Tibial artery (tissue), 4 donors: Measurements from ENCODE around the gene MRPL38.

ENCODE experiments used
- DNase-seq, 2 donors: peaks; one replicate each; pipeline ENCODE4 v3.0.0-alpha.2; 2019
- H3K27ac ChIP-seq, 2 donors: fragments of 200-600 bp; sonication (generic) in 1 of 2; 1 replicate in 1 of 2; 2 replicates in 1 of 2; pipeline ENCODE4 v1.5.1; 2018 to 2019; ENCODE audit warnings: mild to moderate bottlenecking in 1 of 2
- H3K27me3 ChIP-seq, 2 donors: fragments of 200-600 bp; sonication (generic) in 1 of 2; one replicate each; pipeline versions ENCODE4 v1.5.1 to v1.6.0; 2016 to 2019
- H3K36me3 ChIP-seq, 3 donors: fragments of 200-600 bp; sonication (generic) in 2 of 3; one replicate each; pipeline ENCODE4 v1.5.1; 2016 to 2019; ENCODE audit warnings: mild to moderate bottlenecking in 2 of 3
- H3K4me1 ChIP-seq, 4 donors: fragments of 200-600 bp; sonication (generic) in 2 of 4; 1 replicate in 3 of 4; 2 replicates in 1 of 4; pipeline ENCODE4 v1.5.1; 2016 to 2019
- H3K4me3 ChIP-seq, 2 donors: fragments of 200-600 bp; sonication (generic) in 1 of 2; 1 replicate in 1 of 2; 2 replicates in 1 of 2; pipeline ENCODE4 v1.5.1; 2018 to 2019; ENCODE audit warnings: mild to moderate bottlenecking in 2 of 2
- H3K9me3 ChIP-seq, 3 donors: fragments of 200-600 bp; sonication (generic) in 1 of 3; one replicate each; pipeline ENCODE4 v1.5.1; 2016 to 2019
- CTCF ChIP-seq, 2 experiments: fragments of 200-600 bp in 1 of 2; fragments of 450-650 bp in 1 of 2; IDR thresholded peaks; one replicate each; pipeline ENCODE4 v1.5.1; 2017 to 2019; ENCODE audit warnings: antibody characterized with exemption in 2 of 2, mild to moderate bottlenecking in 1 of 2, moderate library complexity in 1 of 2
- intact Hi-C: fragments of 100-400 bp; cut with DNase I; formaldehyde crosslinking; loops from one replicate; pipeline ENCODE4 v1.15.0; 2023; ENCODE audit warnings: low total_unique reads

MRPL38 gene

GRCh38 chr17:75932852-75933251 lies 28.2 kb upstream of the MRPL38 start:
- Histone ChIP-seq H3K27me3 (no peaks in the 10 kb centered on the region), H3K4me1 (no peaks in the 10 kb centered on the region), H3K4me3 (no peak overlapping the region), H3K9me3 (no peaks in the 10 kb centered on the region), H3K36me3 (no peaks in the 10 kb centered on the region), H3K27ac (no peak overlapping the region)
- no peak for TF ChIP-seq CTCF (IDR thresholded peaks at IDR 0.05)
- intact Hi-C loops, result no loop called here
- no peak for DNase-seq

- DNase-seq, result no peak
- no peaks in the 10 kb centered on the region for H3K4me1 ChIP-seq
- H3K4me3 ChIP-seq, result no peak overlapping the region
- H3K9me3 ChIP-seq, result no peaks in the 10 kb centered on the region
- intact Hi-C loops, result no loop called here
- TF ChIP-seq CTCF (IDR thresholded peaks at IDR 0.05), result no peak
- no peak overlapping the region for H3K27ac ChIP-seq
- peaks cover 0 to 9% (median 6%) of the 10 kb centered on the region in 3 donors for H3K36me3 ChIP-seq
- H3K27me3 ChIP-seq, result no peaks in the 10 kb centered on the region
These were observed 26.4 kb upstream of the MRPL38 start for GRCh38 chr17:75931062-75931461.

- Histone ChIP-seq H3K4me1 (no peaks in the 10 kb centered on the region), H3K27me3 (no peaks in the 10 kb centered on the region), H3K4me3 (no peak overlapping the region), H3K36me3 (peaks cover 0 to 35% (median 22%) of the 10 kb centered on the region in 3 donors), H3K27ac (no peak overlapping the region), H3K9me3 (no peaks in the 10 kb centered on the region)
- DNase-seq, result no peak
- intact Hi-C loops, result no loop called here
- TF ChIP-seq CTCF (IDR thresholded peaks at IDR 0.05), result no peak
These were observed 22.7 kb upstream of the MRPL38 start for GRCh38 chr17:75927286-75927922.

- TF ChIP-seq CTCF (IDR thresholded peaks at IDR 0.05), result no peak
- H3K27ac ChIP-seq, result no peak overlapping the region
- H3K4me3 ChIP-seq, result no peak overlapping the region
- peaks cover 0 to 44% (median 22%) of the 10 kb centered on the region in 3 donors for H3K36me3 ChIP-seq
- intact Hi-C loops, result no loop called here
- DNase-seq, result no peak
- H3K4me1 ChIP-seq, result no peaks in the 10 kb centered on the region
- H3K9me3 ChIP-seq, result no peaks in the 10 kb centered on the region
- no peaks in the 10 kb centered on the region for H3K27me3 ChIP-seq
These were observed 21.8 kb upstream of the MRPL38 start for GRCh38 chr17:75926456-75926855.

GRCh38 chr17:75925912-75926311 lies 21.2 kb upstream of the MRPL38 start:
- no peak for TF ChIP-seq CTCF (IDR thresholded peaks at IDR 0.05)
- Histone ChIP-seq H3K27me3 (no peaks in the 10 kb centered on the region), H3K36me3 (peaks cover 0 to 44% (median 22%) of the 10 kb centered on the region in 3 donors), H3K9me3 (no peaks in the 10 kb centered on the region), H3K4me1 (no peaks in the 10 kb centered on the region), H3K4me3 (no peak overlapping the region), H3K27ac (no peak overlapping the region)
- intact Hi-C loops, result no loop called here
- no peak for DNase-seq

DNA sequence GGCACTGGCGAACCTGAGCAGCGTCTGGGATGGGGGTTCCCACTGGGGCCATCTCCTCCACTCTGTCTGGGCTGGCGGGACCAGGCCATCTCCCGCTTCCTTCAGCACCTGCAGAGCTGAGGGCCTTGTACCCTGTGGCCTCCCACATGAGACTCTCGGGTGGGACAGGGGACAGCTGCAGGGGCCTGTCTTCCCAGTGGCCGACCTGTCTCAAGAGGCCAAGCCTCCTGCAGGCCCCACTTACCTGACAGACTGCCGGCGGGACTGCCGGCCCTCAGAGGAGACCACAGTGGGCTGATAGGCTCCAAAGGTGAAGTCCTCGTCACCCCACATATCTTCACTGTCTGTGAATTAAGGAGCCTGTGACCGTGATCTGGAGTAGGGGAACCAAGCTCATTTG lies 20.4 kb upstream of the MRPL38 start:
- H3K36me3 ChIP-seq, result peaks cover 0 to 50% (median 22%) of the 10 kb centered on the region in 3 donors
- no peaks in the 10 kb centered on the region for H3K27me3 ChIP-seq

More for the DNA sequence above, 20.4 kb upstream of the MRPL38 start:
- intact Hi-C loops, result no loop called here
- no peak for TF ChIP-seq CTCF (IDR thresholded peaks at IDR 0.05)
- Histone ChIP-seq H3K9me3 (no peaks in the 10 kb centered on the region), H3K4me3 (no peak overlapping the region), H3K4me1 (no peaks in the 10 kb centered on the region), H3K27ac (no peak overlapping the region)
- no peak for DNase-seq
